Stimulated activated CD4-positive, alpha-beta T cell treated with anti-CD3 and anti-CD28 coated beads, Interleukin-1b, Interleukin-23, amount 100 ng/mL, for 4 hours (primary cell): ENCODE results near the gene LRRC70.

Experiments
- DNase-seq, 2 donors: peaks; one replicate each; pipeline ENCODE4 v3.0.0-alpha.2; 2020; ENCODE audit warnings: low read depth in 2 of 2

Gene LRRC70

GRCh38 chr5:62574599-62574998 lies 4.0 kb upstream of the LRRC70 start:
- no peak for DNase-seq

- DNase-seq, result no peak
Observed at GRCh38 chr5:62575066-62575465, 3.6 kb upstream of the LRRC70 start.

- no peak for DNase-seq
Observed at GRCh38 chr5:62575489-62575888, 3.1 kb upstream of the LRRC70 start.

- DNase-seq, result no peak
Observed at GRCh38 chr5:62576570-62577170, 1.9 kb upstream of the LRRC70 start.

GRCh38 chr5:62577488-62577887 lies 1.1 kb upstream of the LRRC70 start:
- no peak for DNase-seq

GRCh38 chr5:62579761-62580160 lies 1.1 kb downstream of the LRRC70 start:
- DNase-seq, result no peak

- no peak for DNase-seq
Observed at GRCh38 chr5:62581836-62582597, 3.4 kb downstream of the LRRC70 start.

GRCh38 chr5:62584391-62584790 lies 5.8 kb downstream of the LRRC70 start:
- no peak for DNase-seq

GRCh38 chr5:62585306-62585705 lies 6.7 kb downstream of the LRRC70 start:
- no peak for DNase-seq

- no peak for DNase-seq
Observed at GRCh38 chr5:62585751-62586150, 7.1 kb downstream of the LRRC70 start.

- DNase-seq, result no peak
Observed at GRCh38 chr5:62587737-62588136, 9.1 kb downstream of the LRRC70 start.

GRCh38 chr5:62588668-62589067 lies 10.0 kb downstream of the LRRC70 start:
- no peak for DNase-seq

- no peak for DNase-seq
Observed at GRCh38 chr5:62589504-62589903, 10.9 kb downstream of the LRRC70 start.

- DNase-seq, result no peak
Observed at GRCh38 chr5:62590387-62590786, 11.8 kb downstream of the LRRC70 start.

GRCh38 chr5:62592558-62592957 lies 13.9 kb downstream of the LRRC70 start:
- DNase-seq, result no peak

GRCh38 chr5:62593331-62593730 lies 14.7 kb downstream of the LRRC70 start:
- DNase-seq, result no peak

- no peak for DNase-seq
Observed at GRCh38 chr5:62594364-62594984, 15.9 kb downstream of the LRRC70 start.

- no peak for DNase-seq
Observed at GRCh38 chr5:62596096-62596495, 17.5 kb downstream of the LRRC70 start.

GRCh38 chr5:62596691-62597090 lies 18.1 kb downstream of the LRRC70 start:
- no peak for DNase-seq

GRCh38 chr5:62597314-62597713 lies 18.7 kb downstream of the LRRC70 start:
- no peak for DNase-seq

- DNase-seq, result no peak
Observed at GRCh38 chr5:62600560-62601252, 22.1 kb downstream of the LRRC70 start.

GRCh38 chr5:62603934-62604333 lies 25.3 kb downstream of the LRRC70 start:
- DNase-seq, result no peak

- DNase-seq, result no peak
Observed at GRCh38 chr5:62605638-62606037, 27.0 kb downstream of the LRRC70 start.
